Skeletal muscle satellite cell (primary cell): ENCODE data around the gene DEUP1.

ENCODE experiments used
- H3K27me3 ChIP-seq: 2 replicates; pipeline ENCODE4 v1.7.0; 2013; ENCODE audit warnings: low read length; ENCODE audit not compliant: control insufficient read depth, insufficient read depth
- H3K36me3 ChIP-seq: 2 replicates; pipeline ENCODE4 v1.7.0; 2013; ENCODE audit warnings: mild to moderate bottlenecking, control low read depth, low read length; ENCODE audit not compliant: insufficient read depth
- H3K4me1 ChIP-seq: 2 replicates; pipeline ENCODE4 v1.7.0; 2013; ENCODE audit warnings: low read length; ENCODE audit not compliant: control insufficient read depth, insufficient read depth
- H3K4me2 ChIP-seq: 2 replicates; pipeline ENCODE4 v1.7.0; 2013; ENCODE audit warnings: mild to moderate bottlenecking, low read length
- H3K4me3 ChIP-seq: 2 replicates; pipeline ENCODE4 v1.7.0; 2013; ENCODE audit warnings: low read length
- H3K9ac ChIP-seq: 2 replicates; pipeline ENCODE4 v1.7.0; 2013; ENCODE audit warnings: mild to moderate bottlenecking, low read depth, low read length, moderate library complexity
- H3K9me3 ChIP-seq: replicated peaks from 2 replicates; pipeline ENCODE4 v1.7.0; 2013; ENCODE audit warnings: mild to moderate bottlenecking, control low read depth, low read length

DEUP1 gene

GRCh38 chr11:93480256-93480655, 149.7 kb downstream of the DEUP1 start:
- H3K4me2 ChIP-seq, result no peak overlapping the region
- no peaks in the 10 kb centered on the region for H3K36me3 ChIP-seq
- no peaks in the 10 kb centered on the region for H3K4me1 ChIP-seq

GRCh38 chr11:93480756-93481155, 150.2 kb downstream of the DEUP1 start:
- Histone ChIP-seq H3K36me3 (no peaks in the 10 kb centered on the region), H3K4me2 (no peak overlapping the region), H3K9ac (no peak overlapping the region), H3K9me3 (no peaks in the 10 kb centered on the region), H3K4me3 (no peak overlapping the region), H3K27me3 (no peaks in the 10 kb centered on the region), H3K4me1 (no peaks in the 10 kb centered on the region)

More at GRCh38 chr11:93480256-93480655, 149.7 kb downstream of the DEUP1 start:
- no peaks in the 10 kb centered on the region for H3K9me3 ChIP-seq
- H3K4me3 ChIP-seq, result no peak overlapping the region
- H3K9ac ChIP-seq, result no peak overlapping the region
- H3K27me3 ChIP-seq, result no peaks in the 10 kb centered on the region

DNA sequence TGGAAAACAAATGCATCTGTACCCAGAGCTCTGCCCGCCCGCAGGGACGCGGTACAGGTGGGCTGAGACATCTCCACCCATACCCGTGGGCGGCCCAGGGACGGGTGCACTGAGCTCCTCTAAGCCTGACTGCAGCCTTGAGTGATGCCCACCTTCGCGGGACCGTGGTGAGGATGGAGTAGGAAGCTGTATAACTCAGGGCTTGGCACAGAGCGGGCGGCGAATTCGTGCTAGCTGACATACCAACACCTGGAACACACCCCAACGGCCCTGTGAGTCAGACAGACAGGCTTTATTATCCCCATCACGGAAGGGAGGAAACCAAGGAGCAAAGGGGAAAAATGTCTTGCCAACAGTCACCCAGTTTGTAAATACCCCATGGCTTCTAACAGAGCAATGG, 150.7 kb downstream of the DEUP1 start:
- Histone ChIP-seq H3K36me3 (no peaks in the 10 kb centered on the region), H3K9me3 (no peaks in the 10 kb centered on the region), H3K4me3 (no peak overlapping the region), H3K4me2 (no peak overlapping the region), H3K4me1 (no peaks in the 10 kb centered on the region), H3K27me3 (no peaks in the 10 kb centered on the region), H3K9ac (no peak overlapping the region)

- no peak overlapping the region for H3K9ac ChIP-seq
- H3K9me3 ChIP-seq, result no peaks in the 10 kb centered on the region
- no peak overlapping the region for H3K4me2 ChIP-seq
- no peaks in the 10 kb centered on the region for H3K36me3 ChIP-seq
- no peaks in the 10 kb centered on the region for H3K27me3 ChIP-seq
- H3K4me3 ChIP-seq, result no peak overlapping the region
- H3K4me1 ChIP-seq, result no peaks in the 10 kb centered on the region
Observed at GRCh38 chr11:93481696-93482095, 151.2 kb downstream of the DEUP1 start.

GRCh38 chr11:93482556-93482955, 152.0 kb downstream of the DEUP1 start:
- Histone ChIP-seq H3K9ac (no peak overlapping the region), H3K36me3 (no peaks in the 10 kb centered on the region), H3K4me1 (no peaks in the 10 kb centered on the region), H3K4me2 (no peak overlapping the region), H3K4me3 (no peak overlapping the region), H3K27me3 (no peaks in the 10 kb centered on the region), H3K9me3 (no peaks in the 10 kb centered on the region)

DNA sequence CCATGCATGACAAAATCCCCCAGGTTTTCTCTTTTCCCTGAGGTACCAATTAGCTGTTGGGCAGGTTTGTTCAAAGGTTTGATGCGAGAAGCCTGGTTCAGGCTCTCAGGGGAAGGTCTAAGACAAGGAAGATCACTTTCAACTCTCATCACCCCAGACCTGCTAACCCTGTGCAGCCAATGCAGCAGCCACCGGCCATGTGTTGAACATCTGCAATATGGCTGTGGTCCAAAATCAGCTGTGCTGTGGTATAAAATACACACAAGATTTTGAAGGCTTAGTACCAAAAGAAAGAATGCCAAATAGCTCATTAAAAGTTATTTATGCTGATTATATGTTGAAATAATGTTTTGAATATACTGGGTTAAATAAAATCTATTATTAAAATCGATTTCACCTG, 154.2 kb downstream of the DEUP1 start:
- Histone ChIP-seq H3K36me3 (no peaks in the 10 kb centered on the region), H3K27me3 (no peaks in the 10 kb centered on the region)

GRCh38 chr11:93485983-93486382, 155.4 kb downstream of the DEUP1 start:
- Histone ChIP-seq H3K4me2 (no peak overlapping the region), H3K4me1 (no peaks in the 10 kb centered on the region), H3K4me3 (no peak overlapping the region)

More for the DNA sequence above, 154.2 kb downstream of the DEUP1 start:
- Histone ChIP-seq H3K4me3 (no peak overlapping the region), H3K9ac (no peak overlapping the region), H3K4me2 (no peak overlapping the region), H3K4me1 (no peaks in the 10 kb centered on the region), H3K9me3 (no peaks in the 10 kb centered on the region)

DNA sequence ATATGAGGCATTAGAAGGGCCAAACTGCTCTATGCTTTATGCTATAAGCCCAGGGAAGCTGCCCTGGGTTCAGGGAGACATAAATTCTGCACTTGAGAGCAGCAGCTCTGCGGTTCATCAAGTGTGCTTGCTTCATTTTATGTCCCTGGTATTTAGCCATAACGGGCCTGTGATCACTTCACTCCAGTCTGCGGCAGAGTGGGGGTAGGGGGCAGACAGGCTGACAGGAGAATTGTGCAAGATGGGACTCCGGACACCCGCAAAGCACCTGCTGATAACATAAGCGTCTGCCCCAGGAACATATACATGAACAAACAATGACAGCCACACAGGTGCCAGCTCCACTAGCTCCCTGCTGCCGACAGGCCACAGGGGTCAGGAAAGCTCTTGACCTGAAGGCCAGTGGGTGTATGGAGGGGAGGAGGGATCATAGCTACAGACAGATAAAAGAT, 156.5 kb downstream of the DEUP1 start:
- no peaks in the 10 kb centered on the region for H3K9me3 ChIP-seq
- H3K4me2 ChIP-seq, result no peak overlapping the region
- H3K4me3 ChIP-seq, result no peak overlapping the region
- no peaks in the 10 kb centered on the region for H3K27me3 ChIP-seq
- no peaks in the 10 kb centered on the region for H3K36me3 ChIP-seq
- H3K4me1 ChIP-seq, result no peaks in the 10 kb centered on the region
- no peak overlapping the region for H3K9ac ChIP-seq

More at GRCh38 chr11:93485983-93486382, 155.4 kb downstream of the DEUP1 start:
- Histone ChIP-seq H3K9ac (no peak overlapping the region), H3K36me3 (no peaks in the 10 kb centered on the region), H3K9me3 (no peaks in the 10 kb centered on the region), H3K27me3 (no peaks in the 10 kb centered on the region)
